Ovary (tissue), 9 donors: ENCODE measurements around the gene ZNF148. TPM values are rescaled to one million over a fixed set of nuclear protein-coding genes. Genes with fewer than 3 reads are reported as not detected.

Source experiments
- DNase-seq, 5 donors: peaks; one replicate each; pipeline ENCODE4 v3.0.0-alpha.2; 2019 to 2020
- H3K27ac ChIP-seq, 2 donors: fragments of 200-600 bp; one replicate each; pipeline versions ENCODE4 v1.5.1 to v1.8.0; 2019 to 2022
- H3K27me3 ChIP-seq: fragments of 200-600 bp; one replicate; pipeline ENCODE4 v1.8.0; 2022
- H3K36me3 ChIP-seq: fragments of 200-600 bp; sonication (generic); one replicate; pipeline ENCODE4 v1.5.1; 2019
- H3K4me1 ChIP-seq: one replicate; pipeline ENCODE4 v1.8.1; 2013; ENCODE audit warnings: mild to moderate bottlenecking, moderate library complexity; ENCODE audit not compliant: insufficient read depth
- H3K4me3 ChIP-seq: fragments of 200-600 bp; sonication (generic); one replicate; pipeline ENCODE4 v1.5.1; 2017
- H3K9me3 ChIP-seq, 2 donors: fragments of 200-600 bp in 1 of 2; sonication (generic) in 1 of 2; one replicate each; pipeline versions ENCODE4 v1.5.1 to v1.8.1; 2013 to 2019; ENCODE audit warnings: mild to moderate bottlenecking in 1 of 2, moderate library complexity in 1 of 2
- EP300 ChIP-seq: sonication (generic); formaldehyde crosslinking; IDR thresholded peaks from one replicate; pipeline ENCODE4 v1.6.1; 2017; ENCODE audit warnings: antibody characterized with exemption
- POLR2A ChIP-seq: fragments of 450-650 bp; IDR thresholded peaks from one replicate; pipeline ENCODE4 v1.6.1; 2017; ENCODE audit warnings: antibody characterized with exemption, mild to moderate bottlenecking, moderate library complexity
- whole genome bisulfite sequencing, 3 donors: extraction: QIAGEN DNeasy Blood & Tissue Kit in 1 of 3; methylation state at CpG; one replicate each; pipeline versions ENCODE4 v1.1.5 to v1.1.7; 2013 to 2017; 5-methylcytosine and 5-hydroxymethylcytosine counted together
- intact Hi-C, 4 donors: fragments of 100-400 bp; cut with DNase I; formaldehyde crosslinking; loops; one replicate each; pipeline versions ENCODE4 v1.11.0 to v1.15.1; 2022 to 2023
- polyA plus RNA-seq, 2 donors: library from polyadenylated mRNA; stranded (reverse); fragments of 200-250 nt in 1 of 2; fragments of 350-450 nt in 1 of 2; fragmentation: Illumina TruSeq in 1 of 2; extraction: RNeasy Lipid Tissue Mini Kit (QIAGEN cat#74804) in 1 of 2; gene quantifications; one replicate each; pipeline ENCODE4 v1.2.3, GENCODE V29; 2013 to 2014
- total RNA-seq, 7 donors: library from RNA; depleted of rRNA in 2 of 7; stranded (reverse); fragments of >200 nt in 2 of 7; fragmentation: NEBNext Ultra II Directional in 3 of 7; extraction: Animal tissue kit (Norgen Biotek cat#: 25700) in 3 of 7; gene quantifications; one replicate each; pipeline versions ENCODE4 v1.1.0 to v1.2.4, GENCODE V29; 2016 to 2023
- TF ChIP-seq, protein P1 (sequence below), 3 donors: fragments of 450-650 bp in 2 of 3; fragments of 200-600 bp in 1 of 3; IDR thresholded peaks; one replicate each; pipeline versions ENCODE4 v1.5.1 to v1.8.0; 2016 to 2022; ENCODE audit warnings: antibody characterized with exemption in 3 of 3, mild to moderate bottlenecking in 1 of 3
- donor health status: DM: no; HTN: no; CAD: no; lungs with moderate emphysema.
- donor health status: DM: no; HTN: no; CAD: no.
- donor health status: Bipolar disorder and iron deficiency.
- donor health status: DM: yes; HTN: yes; CAD: no.
- donor health status: DM: no; HTN: no; CAD: no.
- donor health status: DM: yes; HTN: yes; CAD: no.

ZNF148 gene
- total and polyA plus RNA-seq, 9 donors = 9.1 to 98.8 (median 66.8) TPM

DNA sequence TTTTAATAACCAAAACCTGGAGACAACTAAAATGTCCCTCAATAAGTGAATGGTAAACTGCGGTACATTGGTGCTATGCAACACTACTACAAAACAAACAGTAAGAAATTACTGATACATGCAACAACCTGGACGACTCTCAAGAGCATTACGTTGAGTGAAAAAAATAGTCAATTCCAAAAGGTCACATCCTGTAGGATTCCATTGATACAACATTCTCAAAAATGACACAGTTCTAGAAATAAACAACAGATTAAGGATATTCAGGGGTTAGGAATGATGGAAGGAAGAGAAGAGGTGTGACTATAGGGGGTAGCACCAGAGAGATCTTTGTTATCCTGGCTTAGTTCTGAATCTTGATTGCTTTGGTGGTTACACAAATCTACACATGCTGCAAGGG lies 72.2 kb downstream of the ZNF148 start:
- no peaks in the 10 kb centered on the region for H3K9me3 ChIP-seq
- H3K27ac ChIP-seq = no peak overlapping the region
- H3K4me1 ChIP-seq = no peaks in the 10 kb centered on the region
- no peak for DNase-seq
- TF ChIP-seq, protein P1, sequence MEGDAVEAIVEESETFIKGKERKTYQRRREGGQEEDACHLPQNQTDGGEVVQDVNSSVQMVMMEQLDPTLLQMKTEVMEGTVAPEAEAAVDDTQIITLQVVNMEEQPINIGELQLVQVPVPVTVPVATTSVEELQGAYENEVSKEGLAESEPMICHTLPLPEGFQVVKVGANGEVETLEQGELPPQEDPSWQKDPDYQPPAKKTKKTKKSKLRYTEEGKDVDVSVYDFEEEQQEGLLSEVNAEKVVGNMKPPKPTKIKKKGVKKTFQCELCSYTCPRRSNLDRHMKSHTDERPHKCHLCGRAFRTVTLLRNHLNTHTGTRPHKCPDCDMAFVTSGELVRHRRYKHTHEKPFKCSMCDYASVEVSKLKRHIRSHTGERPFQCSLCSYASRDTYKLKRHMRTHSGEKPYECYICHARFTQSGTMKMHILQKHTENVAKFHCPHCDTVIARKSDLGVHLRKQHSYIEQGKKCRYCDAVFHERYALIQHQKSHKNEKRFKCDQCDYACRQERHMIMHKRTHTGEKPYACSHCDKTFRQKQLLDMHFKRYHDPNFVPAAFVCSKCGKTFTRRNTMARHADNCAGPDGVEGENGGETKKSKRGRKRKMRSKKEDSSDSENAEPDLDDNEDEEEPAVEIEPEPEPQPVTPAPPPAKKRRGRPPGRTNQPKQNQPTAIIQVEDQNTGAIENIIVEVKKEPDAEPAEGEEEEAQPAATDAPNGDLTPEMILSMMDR (IDR thresholded peaks at IDR 0.05) = no peak
- TF ChIP-seq EP300 = no peak
- TF ChIP-seq POLR2A = no peak
- intact Hi-C loops = no loop called here
- WGBS, 3 donors = 89 to 94% (median 92%) methylated on average over 3 of the region's 3 CpGs
- no peak overlapping the region for H3K4me3 ChIP-seq
- H3K36me3 ChIP-seq = no peaks in the 10 kb centered on the region
- no peaks in the 10 kb centered on the region for H3K27me3 ChIP-seq

DNA sequence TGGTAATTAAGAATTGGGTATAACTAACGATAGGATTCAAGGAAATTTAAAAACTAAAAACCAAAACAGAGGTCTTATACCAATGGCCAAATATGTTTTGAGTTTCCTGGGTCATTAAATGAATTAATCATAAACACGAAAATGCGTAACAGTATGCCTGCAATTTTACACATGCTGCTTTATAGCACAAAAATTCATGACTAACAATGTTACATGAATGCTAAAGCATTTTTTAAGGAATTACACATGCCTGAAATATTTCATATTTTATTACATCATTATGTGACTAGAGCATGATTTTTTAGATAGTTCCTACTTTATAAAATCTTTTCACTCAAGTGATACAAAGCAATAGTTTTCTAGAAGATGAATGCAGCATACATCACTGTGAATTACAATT lies 74.7 kb downstream of the ZNF148 start:
- no peak for DNase-seq
- H3K27ac ChIP-seq = no peak overlapping the region
- TF ChIP-seq, protein P1 (IDR thresholded peaks at IDR 0.05) = no peak
- no peak for TF ChIP-seq POLR2A
- no peak for TF ChIP-seq EP300
- H3K27me3 ChIP-seq = no peaks in the 10 kb centered on the region
- H3K4me3 ChIP-seq = no peak overlapping the region
- intact Hi-C loops = no loop called here
- WGBS, 3 donors = 67 to 89% (median 88%) methylated on average over 3 of the region's 3 CpGs
- no peaks in the 10 kb centered on the region for H3K9me3 ChIP-seq
- H3K36me3 ChIP-seq = no peaks in the 10 kb centered on the region
- no peaks in the 10 kb centered on the region for H3K4me1 ChIP-seq

DNA sequence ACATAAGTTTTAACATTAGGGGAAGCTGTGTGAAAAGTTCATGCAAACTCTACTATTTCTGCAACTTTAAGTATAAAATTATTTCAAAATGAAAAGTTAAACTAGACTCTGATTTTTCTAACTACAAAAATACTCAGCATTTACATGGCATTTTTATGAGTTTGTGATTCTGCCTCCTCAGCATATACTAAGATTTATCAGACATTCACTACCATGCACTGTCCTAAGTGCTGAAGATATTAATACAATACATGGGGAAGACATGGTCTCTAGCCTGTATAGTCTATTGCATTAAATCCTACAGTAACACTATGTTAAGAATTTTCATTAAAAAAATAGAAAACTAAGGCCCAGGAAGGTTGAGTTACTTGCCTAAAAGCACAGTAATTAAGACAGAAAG lies 80.7 kb downstream of the ZNF148 start:
- no peak for DNase-seq
- Histone ChIP-seq H3K4me1 (peaks cover 4% of the 10 kb centered on the region), H3K4me3 (no peak overlapping the region), H3K36me3 (no peaks in the 10 kb centered on the region), H3K9me3 (no peaks in the 10 kb centered on the region), H3K27me3 (no peaks in the 10 kb centered on the region), H3K27ac (no peak overlapping the region)
- intact Hi-C loops = no loop called here
- no peak for TF ChIP-seq POLR2A
- TF ChIP-seq EP300 = no peak
- TF ChIP-seq, protein P1 (IDR thresholded peaks at IDR 0.05) = no peak

DNA sequence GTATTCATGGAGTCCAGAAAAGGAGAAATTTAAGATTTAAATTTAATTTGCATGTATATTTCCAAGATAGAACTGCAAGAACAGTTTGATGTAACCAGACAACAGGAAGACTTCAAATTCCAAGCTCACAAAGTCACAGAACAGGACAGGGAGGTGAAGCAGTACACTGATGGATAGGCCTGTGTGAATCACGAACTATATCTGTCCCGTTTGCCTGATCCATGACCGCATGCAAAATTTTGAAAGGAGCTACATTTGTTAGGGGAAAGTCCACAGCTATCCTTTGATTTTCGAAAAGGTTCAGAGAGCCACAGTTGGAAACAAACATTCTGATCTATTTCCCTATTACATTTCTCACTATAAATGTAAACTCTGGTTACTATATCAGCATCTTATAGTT lies 83.1 kb downstream of the ZNF148 start:
- 94 to 96% (median 95%) methylated on average over 4 of the region's 4 CpGs for WGBS, 3 donors
- Histone ChIP-seq H3K9me3 (no peaks in the 10 kb centered on the region), H3K4me1 (peaks cover 4% of the 10 kb centered on the region), H3K36me3 (no peaks in the 10 kb centered on the region), H3K27ac (no peak overlapping the region), H3K27me3 (no peaks in the 10 kb centered on the region), H3K4me3 (no peak overlapping the region)
- intact Hi-C loops = no loop called here
- DNase-seq = no peak
- TF ChIP-seq, protein P1 (IDR thresholded peaks at IDR 0.05) = no peak
- TF ChIP-seq EP300 = no peak
